ES-I3 (cell line): ENCODE data around the gene ZMYM3.

Experiments
- H3K36me3 ChIP-seq: 2 replicates; pipeline ENCODE4 v1.6.1; 2013; ENCODE audit warnings: mild to moderate bottlenecking, low read length, control low read depth, moderate library complexity; ENCODE audit not compliant: insufficient read depth
- H3K4me1 ChIP-seq: 2 replicates; pipeline ENCODE4 v1.6.1; 2013; ENCODE audit warnings: mild to moderate bottlenecking, control low read depth, low read length; ENCODE audit not compliant: insufficient read depth
- H3K9ac ChIP-seq: 2 replicates; pipeline ENCODE4 v1.6.1; 2013; ENCODE audit warnings: low read depth, mild to moderate bottlenecking, low read length, moderate library complexity
- H3K9me3 ChIP-seq: 2 replicates; pipeline ENCODE4 v1.6.1; 2013; ENCODE audit warnings: mild to moderate bottlenecking, low read length, moderate library complexity; ENCODE audit not compliant: control insufficient read depth, insufficient read depth

ZMYM3 gene

DNA sequence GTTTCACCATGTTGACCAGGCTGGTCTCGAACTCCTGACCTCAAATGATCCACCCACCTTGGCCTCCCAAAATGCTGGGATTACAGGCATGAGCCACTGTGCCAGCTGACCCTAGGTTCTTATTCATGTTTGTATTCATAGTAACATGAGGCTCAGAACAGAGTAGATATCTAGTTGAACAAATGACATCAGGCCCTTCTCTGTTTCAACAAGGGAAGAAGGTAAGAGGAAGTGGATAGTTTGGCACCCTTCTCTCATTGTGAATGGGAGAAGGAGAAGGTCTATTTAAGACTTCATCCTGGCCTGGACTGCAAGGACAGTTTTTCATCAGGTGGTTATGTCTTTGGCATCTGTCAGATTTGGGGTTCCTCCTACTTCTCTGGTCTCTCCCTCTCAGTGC is 17.1 kb downstream of the ZMYM3 start:
- Histone ChIP-seq H3K36me3 (peaks cover 4% of the 10 kb centered on the region; the same call in 1 of the 2 replicates), H3K9me3 (no peaks in the 10 kb centered on the region), H3K4me1 (peaks cover 4% of the 10 kb centered on the region; the same call in 1 of the 2 replicates), H3K9ac (no peak overlapping the region)

DNA sequence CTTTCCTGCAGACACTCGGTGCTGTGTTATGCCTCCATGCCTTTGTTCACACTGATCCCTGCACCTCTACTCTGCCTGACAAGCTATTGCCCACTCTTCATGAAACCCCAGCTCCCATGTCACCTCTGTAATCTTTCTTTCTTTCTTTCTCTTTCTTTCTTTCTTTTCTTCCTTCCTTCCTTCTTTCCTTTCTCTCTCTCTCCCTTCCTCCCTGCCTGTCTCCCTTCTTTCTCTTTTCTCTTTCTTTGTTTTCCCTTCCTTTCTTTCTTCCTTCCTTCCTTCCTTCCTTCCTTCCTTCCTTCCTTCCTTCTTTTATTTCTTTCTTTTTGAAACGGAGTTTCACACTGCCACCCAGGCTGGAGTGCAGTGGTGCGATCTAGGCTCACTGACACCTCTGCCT is 18.5 kb downstream of the ZMYM3 start:
- no peak overlapping the region for H3K9ac ChIP-seq
- H3K4me1 ChIP-seq: peaks cover 6% of the 10 kb centered on the region; the same call in 1 of the 2 replicates
- H3K9me3 ChIP-seq: no peaks in the 10 kb centered on the region
- no peaks in the 10 kb centered on the region; the same call in 1 of the 2 replicates for H3K36me3 ChIP-seq

DNA sequence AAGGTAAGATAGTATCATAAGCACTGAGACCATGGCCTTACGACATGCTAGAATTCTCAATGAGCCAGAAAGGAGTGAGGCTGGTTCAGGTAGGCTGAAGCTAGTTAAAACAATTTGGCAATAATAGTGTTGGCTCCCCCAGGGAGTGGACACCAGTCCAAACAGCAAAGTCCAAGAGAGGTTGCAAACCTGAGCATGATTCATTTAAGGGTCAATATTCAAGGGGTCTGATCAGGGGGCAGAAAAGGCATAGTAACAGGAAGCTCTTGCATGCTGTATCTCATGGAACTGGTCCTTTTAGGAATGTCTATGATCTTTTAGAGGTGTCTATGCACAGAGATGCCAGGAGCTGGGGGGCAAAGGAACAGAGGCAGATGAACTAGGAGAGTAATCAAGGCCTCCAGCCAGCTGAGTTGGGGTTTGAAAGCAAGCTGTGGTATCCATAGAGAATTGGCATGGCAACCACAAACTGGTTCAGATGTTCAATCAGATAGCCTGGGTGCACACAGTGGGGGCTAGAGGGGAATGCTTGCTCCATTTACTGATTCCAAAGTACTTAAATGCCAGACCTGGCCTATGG is 25.8 kb downstream of the ZMYM3 start:
- H3K4me1 ChIP-seq: peaks cover 21% of the 10 kb centered on the region
- no peaks in the 10 kb centered on the region for H3K36me3 ChIP-seq
- no peak overlapping the region for H3K9ac ChIP-seq
- no peaks in the 10 kb centered on the region for H3K9me3 ChIP-seq

DNA sequence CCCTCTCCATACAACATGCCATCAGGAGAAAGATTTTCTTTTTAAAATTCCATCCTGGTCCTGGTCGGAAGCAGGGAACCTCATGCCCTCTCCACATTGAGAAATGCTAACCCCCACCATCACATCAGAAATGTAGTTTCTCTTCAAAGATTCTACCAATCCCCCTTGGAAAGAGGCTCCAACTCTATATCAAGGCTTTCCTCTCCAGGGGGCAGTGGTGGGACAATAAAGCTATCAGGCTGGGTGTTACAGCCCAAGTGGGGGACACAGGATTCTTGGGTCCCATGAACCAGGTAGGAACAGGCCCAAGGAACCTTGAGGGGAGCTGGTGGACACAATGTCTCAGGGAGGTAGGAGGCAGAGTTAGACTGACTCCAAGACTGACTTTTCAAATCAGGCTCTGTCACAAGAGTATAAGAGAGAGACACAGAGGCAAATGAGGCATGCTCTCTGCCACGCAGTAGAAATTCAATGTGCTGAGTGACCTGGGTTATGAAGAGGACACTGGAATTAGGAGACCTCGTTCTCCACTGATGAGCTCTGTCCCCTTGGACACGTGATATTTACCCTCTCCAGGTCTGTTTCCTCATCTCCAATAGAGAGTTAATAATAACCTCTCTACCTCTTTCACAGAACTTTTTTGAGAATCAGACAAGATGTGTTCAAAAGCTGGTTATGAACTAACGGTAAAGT is 26.4 kb downstream of the ZMYM3 start:
- Histone ChIP-seq H3K36me3 (no peaks in the 10 kb centered on the region), H3K9me3 (no peaks in the 10 kb centered on the region), H3K4me1 (peaks cover 21% of the 10 kb centered on the region), H3K9ac (no peak overlapping the region)

DNA sequence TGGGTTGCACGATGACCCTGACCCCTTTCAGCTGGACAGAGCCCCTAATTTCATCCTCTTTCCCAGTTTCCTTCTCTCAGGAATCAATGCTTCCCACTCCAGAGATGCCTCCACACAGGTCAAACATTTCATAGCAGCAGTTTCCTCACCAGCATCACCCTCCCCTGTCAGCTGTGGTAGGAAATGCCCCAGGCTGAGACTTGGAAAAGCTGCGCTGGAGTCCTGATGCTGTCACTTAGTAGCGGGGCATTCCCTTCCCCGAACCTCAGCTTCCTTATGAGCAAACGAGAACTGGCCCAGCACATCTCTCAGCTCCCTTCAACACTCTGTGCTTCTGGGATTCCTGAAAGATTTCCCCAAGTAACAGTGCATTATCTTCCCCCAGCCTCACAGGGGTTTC is 28.3 kb downstream of the ZMYM3 start:
- Histone ChIP-seq H3K4me1 (peaks cover 22% of the 10 kb centered on the region), H3K9ac (no peak overlapping the region), H3K36me3 (no peaks in the 10 kb centered on the region), H3K9me3 (no peaks in the 10 kb centered on the region)

DNA sequence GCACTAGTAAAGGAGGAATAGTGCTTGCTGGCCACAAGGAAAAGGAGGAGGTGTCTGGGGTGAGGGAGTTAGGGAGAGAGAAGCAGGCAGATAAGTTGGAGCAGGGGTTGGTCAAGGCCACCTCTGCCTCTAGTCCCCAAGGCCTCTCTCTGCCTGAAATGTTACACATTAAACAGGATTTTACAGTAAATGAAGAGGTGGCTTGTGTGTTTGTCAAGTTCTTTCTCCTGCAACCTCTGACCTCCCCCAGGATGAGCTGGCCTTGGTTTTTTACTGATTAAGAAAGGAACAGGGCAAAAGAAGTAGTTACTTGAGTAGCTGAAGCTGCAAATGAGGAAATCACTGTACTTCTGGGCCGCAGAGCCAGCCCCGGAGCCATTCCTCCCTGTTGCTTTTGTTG is 28.9 kb downstream of the ZMYM3 start:
- Histone ChIP-seq H3K4me1 (peaks cover 22% of the 10 kb centered on the region), H3K9ac (no peak overlapping the region), H3K36me3 (no peaks in the 10 kb centered on the region), H3K9me3 (no peaks in the 10 kb centered on the region)

DNA sequence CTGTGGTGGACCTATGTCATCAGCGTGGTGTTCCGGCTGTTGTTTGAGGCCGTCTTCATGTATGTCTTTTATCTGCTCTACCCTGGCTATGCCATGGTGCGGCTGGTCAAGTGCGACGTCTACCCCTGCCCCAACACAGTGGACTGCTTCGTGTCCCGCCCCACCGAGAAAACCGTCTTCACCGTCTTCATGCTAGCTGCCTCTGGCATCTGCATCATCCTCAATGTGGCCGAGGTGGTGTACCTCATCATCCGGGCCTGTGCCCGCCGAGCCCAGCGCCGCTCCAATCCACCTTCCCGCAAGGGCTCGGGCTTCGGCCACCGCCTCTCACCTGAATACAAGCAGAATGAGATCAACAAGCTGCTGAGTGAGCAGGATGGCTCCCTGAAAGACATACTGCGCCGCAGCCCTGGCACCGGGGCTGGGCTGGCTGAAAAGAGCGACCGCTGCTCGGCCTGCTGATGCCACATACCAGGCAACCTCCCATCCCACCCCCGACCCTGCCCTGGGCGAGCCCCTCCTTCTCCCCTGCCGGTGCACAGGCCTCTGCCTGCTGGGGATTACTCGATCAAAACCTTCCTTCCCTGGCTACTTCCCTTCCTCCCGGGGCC is 29.7 kb downstream of the ZMYM3 start:
- Histone ChIP-seq H3K4me1 (peaks cover 22% of the 10 kb centered on the region), H3K9ac (no peak overlapping the region), H3K36me3 (no peaks in the 10 kb centered on the region), H3K9me3 (no peaks in the 10 kb centered on the region)

DNA sequence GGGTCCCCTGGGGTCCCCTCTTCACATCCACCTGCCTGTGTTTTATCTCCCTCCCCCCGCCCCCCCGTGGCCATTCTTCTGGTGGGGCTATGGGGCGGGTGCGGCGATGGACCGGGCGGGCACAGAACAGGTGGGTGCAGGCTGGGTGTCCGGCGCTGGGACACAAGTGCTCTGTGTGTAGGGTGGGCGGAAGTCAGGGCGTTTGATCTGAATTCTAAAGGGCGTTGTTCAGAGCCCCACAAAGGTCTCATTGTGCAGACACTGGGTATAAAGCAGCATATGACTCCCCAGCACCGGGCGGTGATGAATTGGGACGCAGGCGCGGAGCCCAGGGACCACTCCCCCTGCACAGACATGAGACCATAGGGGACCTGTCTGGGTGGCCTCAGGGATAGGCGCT is 31.0 kb downstream of the ZMYM3 start, which contains the start of gene GJB1:
Gene GJB1 (plus strand): TSS at position 296 of the 400 bp plus-strand sequence. CDS start 484 bp downstream, outside the sequence.
- H3K9ac ChIP-seq: no peak within 1 kb of the TSS
- peaks cover 22% of the 10 kb centered on the region for H3K4me1 ChIP-seq
- no peaks in the 10 kb centered on the region for H3K36me3 ChIP-seq
- H3K9me3 ChIP-seq: no peaks in the 10 kb centered on the region

DNA sequence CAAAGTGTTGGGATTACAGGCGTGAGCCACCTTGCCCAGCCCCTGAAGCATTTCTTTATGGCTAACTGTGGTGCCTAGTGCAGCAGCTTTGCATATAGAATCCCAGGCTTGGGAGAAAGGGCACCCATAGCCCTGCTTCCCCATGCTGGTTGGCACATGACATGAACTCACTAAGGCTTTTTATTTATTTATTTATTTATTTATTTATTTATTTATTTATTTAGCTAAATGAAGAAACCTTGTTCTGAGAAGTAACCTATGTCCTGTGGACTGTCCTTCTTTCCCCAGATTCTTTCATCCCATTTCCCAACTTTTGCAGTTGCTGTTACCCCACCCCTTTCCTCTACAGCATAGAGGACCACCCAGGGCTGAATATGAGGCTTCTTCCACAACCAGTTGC is 32.8 kb downstream of the ZMYM3 start:
- Histone ChIP-seq H3K9ac (no peak overlapping the region), H3K36me3 (no peaks in the 10 kb centered on the region), H3K9me3 (no peaks in the 10 kb centered on the region), H3K4me1 (peaks cover 33% of the 10 kb centered on the region)

DNA sequence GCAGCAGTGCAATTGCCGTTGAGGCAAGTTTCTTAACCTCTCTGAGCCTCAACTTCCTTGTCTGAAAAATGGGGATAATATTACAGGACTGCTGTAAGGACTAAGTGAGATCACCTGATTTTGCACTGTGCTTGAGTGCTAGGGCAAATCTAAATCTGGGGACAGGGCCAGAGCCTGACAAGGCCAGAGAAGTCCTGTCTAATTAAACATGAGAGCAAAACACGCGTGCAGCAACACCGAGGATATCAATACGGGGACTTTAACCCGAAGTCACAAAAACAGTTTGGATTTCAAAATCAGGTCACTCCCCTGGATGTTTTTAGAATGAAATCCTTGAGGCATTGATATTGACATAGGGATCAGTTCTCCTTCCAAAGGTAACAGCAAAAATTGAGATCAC is 36.6 kb downstream of the ZMYM3 start:
- Histone ChIP-seq H3K4me1 (peaks cover 16% of the 10 kb centered on the region), H3K36me3 (no peaks in the 10 kb centered on the region), H3K9me3 (no peaks in the 10 kb centered on the region), H3K9ac (no peak overlapping the region)

DNA sequence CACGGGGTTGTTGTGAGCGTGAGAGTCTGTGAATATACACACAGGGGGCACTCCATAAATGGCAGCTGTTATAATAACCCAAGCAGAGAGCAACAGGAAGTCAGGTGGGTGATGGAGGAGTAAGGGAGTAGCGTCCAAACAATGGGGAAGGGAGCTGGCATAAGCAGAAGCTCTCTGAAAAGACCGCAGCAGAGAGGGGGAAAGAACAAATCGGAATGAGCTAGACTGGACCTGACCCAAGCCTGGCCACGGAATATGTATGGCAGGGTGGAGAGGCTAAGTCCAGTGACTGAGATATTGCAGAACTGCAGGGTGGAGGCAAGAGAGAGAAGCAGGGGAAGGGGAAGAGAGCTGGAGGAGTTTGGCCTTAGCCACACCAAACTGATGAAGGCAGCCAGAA is 37.5 kb downstream of the ZMYM3 start:
- no peaks in the 10 kb centered on the region for H3K36me3 ChIP-seq
- no peaks in the 10 kb centered on the region for H3K9me3 ChIP-seq
- no peak overlapping the region for H3K9ac ChIP-seq

DNA sequence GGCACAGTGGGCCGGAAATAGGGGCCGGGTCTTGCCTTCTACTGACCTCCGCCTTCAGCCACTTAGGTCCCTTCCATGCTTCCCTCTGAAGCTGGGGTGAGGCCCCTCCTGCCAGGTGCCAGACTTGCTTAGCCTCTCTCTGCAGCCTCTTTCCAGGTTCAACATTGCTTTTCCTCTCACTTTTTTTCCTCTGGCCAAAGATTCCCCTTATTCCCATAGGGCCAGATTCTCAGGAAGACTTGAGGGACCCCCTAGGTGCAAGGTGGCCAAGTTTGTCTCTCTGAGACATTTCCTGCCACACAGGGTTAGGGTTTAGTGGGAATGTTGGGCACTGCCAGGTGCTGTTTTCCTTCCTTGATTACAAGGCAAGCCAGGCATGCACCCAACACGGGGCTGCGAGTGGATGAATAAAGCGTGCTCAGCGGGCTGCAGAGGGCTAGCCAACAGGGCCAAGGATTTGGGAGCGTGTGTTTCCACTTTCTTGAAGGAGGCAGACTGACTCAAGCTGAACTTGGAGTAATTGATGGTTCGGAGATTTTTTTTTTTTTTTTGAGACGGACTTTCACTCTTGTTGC is 38.5 kb downstream of the ZMYM3 start:
- Histone ChIP-seq H3K4me1 (peaks cover 12% of the 10 kb centered on the region), H3K9ac (no peak overlapping the region), H3K36me3 (no peaks in the 10 kb centered on the region), H3K9me3 (no peaks in the 10 kb centered on the region)

More for the DNA sequence above, 37.5 kb downstream of the ZMYM3 start:
- peaks cover 15% of the 10 kb centered on the region for H3K4me1 ChIP-seq

DNA sequence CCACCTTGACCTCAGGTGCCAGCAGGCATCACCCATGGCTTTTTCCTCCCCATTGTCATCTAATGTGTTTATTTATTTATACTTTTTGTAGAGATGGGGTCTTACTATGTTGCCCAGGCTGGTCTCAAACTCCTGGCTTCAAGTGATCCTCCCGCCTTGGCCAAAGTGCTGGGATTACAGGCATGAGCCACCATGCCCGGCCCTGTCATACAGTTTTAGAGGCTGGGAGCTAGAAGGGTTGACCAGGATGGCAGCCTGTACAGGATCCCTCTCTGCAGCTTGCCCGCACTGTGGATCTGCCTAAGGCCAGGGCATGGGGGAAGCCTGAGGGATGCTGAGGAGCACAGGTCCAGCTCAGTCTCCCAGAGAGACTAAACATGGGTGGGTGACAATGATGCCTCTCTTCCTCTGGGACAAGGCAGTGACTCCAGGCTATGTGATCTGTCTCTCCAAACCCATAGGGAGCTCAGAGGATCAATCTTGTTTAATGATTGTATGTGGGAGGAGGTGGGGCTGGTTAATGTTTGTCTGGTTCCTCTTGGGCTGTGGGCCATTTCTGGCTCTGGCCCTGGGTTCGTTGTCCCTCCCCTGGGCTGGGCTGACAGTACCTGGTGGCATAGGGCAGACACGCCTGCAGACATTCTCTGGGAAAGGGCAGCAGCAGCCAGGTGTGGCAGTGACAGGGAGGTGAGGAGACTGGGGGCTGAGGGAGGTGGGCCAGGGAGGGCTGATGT is 39.2 kb downstream of the ZMYM3 start:
- H3K4me1 ChIP-seq: peaks cover 12% of the 10 kb centered on the region
- H3K36me3 ChIP-seq: no peaks in the 10 kb centered on the region
- no peaks in the 10 kb centered on the region for H3K9me3 ChIP-seq
- no peak overlapping the region for H3K9ac ChIP-seq

DNA sequence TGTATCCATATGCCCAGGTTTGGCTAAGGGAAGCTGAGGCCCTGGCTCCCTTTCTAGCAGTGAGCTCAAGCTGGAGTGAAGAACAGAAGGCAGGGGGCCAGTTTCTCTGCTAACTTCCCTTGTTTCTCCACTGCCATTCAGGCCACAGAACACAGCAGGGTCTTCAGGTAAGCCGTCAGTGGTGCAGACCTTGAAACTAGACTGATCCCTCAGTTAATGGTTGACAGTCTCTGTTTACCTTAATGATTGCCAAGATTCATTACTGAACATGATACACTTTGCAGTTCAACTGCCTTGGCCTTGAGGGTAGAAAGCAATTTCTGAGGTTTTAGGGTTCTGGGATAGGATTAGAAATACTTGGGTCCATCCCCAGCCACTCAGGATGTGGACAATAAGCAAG is 39.8 kb downstream of the ZMYM3 start:
- H3K9ac ChIP-seq: no peak overlapping the region
- no peaks in the 10 kb centered on the region for H3K9me3 ChIP-seq
- peaks cover 12% of the 10 kb centered on the region for H3K4me1 ChIP-seq
- no peaks in the 10 kb centered on the region for H3K36me3 ChIP-seq
